Stimulated activated CD8-positive, alpha-beta memory T cell treated with anti-CD3 and anti-CD28 coated beads, Interleukin-4, amount 100 ng/mL, for 4 hours (primary cell): ENCODE data around the gene VPS9D1.

Source experiments
- DNase-seq, 2 donors: peaks; one replicate each; pipeline ENCODE4 v3.0.0-alpha.2; 2020; ENCODE audit warnings: low read depth in 2 of 2, low spot score in 1 of 2

VPS9D1 gene, protein sequence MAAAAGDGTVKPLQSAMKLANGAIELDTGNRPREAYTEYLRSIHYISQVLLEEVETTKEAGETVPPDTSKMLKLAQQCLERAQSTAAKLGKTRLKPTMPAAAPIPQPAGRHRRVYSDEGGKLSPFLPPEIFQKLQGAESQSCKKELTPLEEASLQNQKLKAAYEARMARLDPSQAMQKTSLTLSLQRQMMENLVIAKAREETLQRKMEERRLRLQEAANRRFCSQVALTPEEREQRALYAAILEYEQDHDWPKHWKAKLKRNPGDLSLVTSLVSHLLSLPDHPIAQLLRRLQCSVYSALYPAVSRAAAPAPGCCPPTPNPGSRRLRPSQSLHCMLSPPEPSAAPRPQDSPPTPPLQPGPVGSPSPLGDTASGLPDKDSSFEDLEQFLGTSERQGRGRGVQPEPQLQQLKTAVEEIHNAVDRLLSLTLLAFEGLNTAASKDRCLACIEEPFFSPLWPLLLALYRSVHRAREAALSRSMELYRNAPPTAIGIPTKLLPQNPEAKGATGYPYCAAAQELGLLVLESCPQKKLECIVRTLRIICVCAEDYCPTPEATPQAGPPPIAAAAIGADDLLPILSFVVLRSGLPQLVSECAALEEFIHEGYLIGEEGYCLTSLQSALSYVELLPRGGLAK

DNA sequence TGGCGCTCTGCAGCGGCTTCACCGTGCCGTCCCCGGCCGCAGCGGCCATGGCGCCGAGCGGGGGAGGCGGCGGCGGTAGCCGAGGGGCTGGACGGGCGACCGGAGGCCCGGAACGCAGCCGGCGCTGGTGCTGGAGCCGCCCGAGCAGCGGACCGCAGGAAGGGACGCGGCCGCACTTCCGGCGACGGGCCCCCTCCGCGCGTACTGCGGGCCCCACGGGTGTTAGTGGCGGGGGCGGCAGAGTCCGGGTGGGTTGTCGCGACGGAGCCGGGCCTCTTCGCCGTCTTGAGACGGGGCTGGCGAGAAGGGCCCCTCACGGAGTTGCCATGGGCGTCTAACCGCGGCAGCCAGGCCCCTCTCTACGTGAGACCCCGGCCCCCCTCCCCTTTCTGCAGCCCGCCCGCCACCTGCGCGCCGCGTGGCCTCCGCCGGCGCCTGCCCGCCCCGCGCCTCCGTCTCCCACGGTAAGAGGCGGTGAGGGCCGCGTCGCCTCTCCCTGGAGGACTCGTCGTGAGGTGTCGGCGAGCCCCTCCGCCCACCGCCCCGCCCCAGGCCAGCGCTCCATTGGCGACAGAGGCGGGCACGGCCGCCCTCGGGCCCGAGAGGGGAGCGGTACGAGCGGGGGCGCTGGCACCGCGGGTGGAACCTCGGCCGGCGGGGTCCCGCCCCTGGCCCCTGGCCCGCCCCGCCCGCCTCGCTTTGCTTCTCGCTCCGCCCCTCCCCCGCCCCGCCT, at the start of gene VPS9D1, which contains the start of gene ZNF276:
Gene VPS9D1, minus strand, starts transcription at position 86 of the 733 bp plus-strand sequence. Its CDS starts 37 bp downstream, at position 49.
Gene ZNF276, plus strand, starts transcription at position 725 of the 733 bp plus-strand sequence. CDS start 104 bp downstream, outside the sequence.
- peak; percentile 75 to 76 for DNase-seq

- no peak for DNase-seq
Measured at GRCh38 chr16:89770367-89770766, 49.7 kb upstream of the VPS9D1 start.

DNA sequence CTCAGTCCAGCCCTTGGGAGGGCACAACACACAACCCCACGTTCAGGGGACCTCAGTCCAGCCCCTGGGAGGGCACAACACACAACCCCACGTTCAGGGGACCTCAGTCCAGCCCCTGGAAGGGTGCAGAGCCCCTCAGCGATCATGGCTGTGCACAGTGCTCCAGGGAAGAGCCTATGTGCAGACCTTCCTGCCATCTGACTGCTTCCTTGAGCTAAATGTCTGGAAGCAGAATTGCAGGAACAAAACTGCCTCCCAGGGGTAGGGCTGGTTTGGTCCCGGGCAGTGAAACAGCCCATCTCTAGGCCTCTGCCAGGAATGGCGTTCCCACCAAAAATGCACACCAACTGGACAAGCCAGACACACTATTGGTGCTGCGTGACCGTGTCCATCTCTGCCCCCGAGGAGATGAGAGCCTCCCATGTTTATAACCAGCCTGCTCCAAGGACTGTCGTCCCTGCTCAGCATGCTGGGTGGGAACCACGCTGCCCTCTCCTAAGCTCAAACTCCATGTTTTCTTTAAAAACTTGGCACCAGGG, 44.7 kb upstream of the VPS9D1 start:
- DNase-seq: no peak

GRCh38 chr16:89764711-89765201, 44.1 kb upstream of the VPS9D1 start:
- DNase-seq: peak; percentile 20 to 21

- no peak for DNase-seq
Measured at GRCh38 chr16:89761304-89761922, 40.7 kb upstream of the VPS9D1 start.

GRCh38 chr16:89759746-89760340, 39.1 kb upstream of the VPS9D1 start:
- no peak for DNase-seq

DNA sequence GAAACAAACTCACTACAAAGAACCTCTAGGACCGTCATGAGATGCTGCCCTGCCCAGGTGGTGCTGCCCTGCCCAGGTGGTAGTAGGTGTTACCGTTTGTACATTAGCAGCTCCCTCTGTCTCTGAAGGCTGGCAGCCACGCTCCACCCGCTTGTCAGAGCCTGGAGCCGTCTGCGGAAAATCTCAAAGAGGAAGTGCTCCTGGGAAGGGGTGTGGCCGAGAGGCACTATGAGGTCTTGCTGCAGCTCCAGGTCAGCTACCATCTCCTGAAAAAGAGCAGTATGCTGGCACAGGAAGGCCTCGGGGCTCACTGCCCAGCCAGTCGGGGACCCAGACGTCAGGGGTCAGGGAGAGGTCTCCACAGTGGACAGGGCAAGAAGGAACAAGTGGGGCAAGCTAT, 28.9 kb upstream of the VPS9D1 start:
- no peak for DNase-seq

DNA sequence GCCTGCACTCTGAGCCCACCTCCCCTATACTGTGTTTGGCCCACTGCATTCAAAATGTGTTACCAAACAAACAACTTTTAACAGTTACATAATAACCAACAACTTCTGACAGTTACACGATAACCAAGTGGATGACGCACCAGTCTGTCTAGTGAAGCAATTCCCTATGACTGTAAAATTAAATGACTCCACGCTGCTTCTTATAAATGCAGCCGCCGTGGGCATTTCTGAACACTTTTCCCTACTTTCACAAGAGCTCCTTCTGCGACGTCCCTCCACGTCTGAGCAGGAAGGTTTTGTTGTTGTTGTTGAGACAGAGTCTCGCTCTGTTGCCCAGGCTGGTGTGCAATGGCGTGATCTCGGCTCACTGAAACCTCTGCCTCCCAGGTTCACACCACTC, 28.2 kb upstream of the VPS9D1 start:
- DNase-seq: no peak

DNA sequence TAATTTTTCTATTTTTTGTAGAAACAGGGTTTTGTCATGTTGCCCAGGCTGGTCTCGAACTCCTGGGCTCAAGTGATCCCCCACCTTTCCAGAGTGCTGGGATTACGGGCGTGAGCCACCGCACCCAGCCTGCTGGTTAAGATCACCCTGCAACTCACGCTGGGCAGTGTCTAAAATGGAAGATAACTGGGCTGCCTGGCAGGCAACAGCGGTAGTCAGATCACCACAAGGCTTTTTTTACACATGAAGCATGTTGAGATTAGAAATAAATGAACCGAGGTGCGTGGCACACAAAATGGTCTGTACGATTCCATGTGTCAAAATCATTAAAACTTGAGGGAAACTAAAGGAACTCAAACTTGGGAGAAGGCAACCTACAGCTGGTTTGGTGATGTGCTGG, 27.4 kb upstream of the VPS9D1 start:
- DNase-seq: no peak

- no peak for DNase-seq
Measured at GRCh38 chr16:89746043-89746442, 25.3 kb upstream of the VPS9D1 start.

- no peak for DNase-seq
Measured at GRCh38 chr16:89744813-89745212, 24.1 kb upstream of the VPS9D1 start.

GRCh38 chr16:89742948-89743347, 22.2 kb upstream of the VPS9D1 start:
- DNase-seq: no peak

DNA sequence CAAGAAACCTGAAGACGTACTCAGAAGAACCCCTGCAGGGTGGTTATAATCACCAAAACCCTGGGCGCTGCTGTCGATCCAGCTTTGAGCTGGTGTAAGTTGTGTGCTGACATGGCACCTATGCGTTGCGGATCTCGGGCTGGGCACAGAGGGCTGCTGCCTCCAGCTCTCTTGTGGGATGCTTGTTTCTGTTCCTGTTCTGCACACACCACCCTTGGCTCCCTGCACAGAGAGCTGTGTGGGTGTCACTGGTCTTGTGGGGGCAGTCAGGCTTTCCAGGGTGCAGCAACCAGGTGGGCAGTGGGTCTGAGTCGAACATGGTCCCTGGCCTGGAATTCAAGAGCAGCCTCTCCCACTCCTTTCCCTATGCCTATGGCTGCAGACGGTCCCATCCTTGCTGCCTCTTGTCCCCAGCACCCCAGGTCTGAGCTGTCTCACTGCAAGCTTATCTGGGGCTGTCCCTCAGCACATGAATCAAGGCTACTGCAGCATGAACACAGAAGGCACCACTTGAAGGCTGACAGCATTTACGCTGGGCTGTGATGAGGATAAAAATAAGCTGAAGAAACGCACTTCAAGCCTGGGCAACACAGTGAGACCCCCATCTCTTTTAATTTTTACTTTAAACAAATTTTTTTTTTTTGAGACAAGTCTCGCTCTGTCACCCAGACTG, 20.8 kb upstream of the VPS9D1 start:
- DNase-seq: no peak

DNA sequence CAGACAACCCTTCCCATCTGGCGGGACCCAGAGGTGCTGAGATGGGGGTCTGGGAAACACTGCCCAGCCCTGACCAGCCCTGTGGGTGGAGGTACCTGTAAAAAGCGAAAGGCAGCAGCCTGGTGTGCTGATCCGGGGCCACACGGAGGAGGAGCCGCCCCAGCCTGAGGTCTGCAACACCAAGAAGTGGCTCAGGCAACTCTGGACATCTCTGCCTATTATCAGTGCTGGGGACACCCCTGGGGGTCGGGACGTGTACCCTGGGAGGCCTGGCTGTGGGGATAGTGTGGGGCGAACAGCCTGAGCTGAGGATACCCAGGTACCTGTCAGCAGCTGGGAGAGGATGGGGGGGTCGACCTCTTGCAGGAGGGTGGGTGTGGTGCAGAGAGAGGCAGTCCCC, 18.7 kb upstream of the VPS9D1 start:
- no peak for DNase-seq

DNA sequence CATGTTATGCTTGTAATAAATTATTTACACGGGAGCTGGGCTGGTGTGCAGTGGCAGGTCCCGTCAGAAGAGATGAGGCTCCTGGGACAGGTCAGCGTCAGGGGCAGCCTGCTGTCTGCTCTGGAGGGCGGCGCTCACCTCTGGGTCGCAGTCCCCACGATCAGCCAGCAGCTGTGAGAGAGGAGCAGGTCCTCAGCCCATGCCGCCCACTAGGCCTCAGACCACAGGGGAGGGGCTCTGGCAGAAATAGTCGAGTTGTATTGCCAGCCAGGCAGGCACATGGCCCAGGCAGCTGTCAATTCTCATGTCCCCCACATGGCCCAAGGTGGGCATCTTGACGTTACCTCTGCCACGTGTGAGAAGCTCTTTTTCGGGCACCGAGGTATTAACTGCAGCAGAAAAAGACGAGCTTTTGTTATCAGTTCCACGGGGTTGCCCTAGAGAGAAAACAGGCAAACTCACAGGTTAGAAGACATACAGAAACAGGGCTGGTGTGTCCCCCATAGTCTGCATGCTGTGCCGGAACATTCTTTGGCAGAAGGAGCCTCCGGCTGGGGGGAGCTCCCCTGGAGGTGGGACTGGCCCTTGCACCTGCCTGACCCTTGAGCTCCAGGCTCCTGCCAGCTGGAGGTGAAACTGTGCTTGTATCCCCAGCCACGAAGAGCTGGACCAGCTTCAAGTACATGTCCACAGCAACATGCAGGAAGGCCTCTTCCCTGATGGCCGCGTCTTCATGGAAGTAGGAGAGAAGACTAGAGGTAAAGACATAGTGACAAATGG, 18.0 kb upstream of the VPS9D1 start:
- DNase-seq: no peak

DNA sequence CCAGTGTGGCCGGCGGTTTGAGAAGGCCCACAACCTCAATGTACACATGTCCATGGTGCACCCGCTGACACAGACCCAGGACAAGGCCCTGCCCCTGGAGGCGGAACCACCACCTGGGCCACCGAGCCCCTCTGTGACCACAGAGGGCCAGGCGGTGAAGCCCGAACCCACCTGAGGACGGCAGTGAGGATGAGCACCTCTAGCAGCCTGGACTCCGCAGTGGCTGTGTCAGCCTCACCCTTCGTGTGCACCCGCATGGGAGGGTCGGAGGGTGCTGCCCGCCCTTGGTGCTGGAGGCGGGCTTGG, 17.3 kb upstream of the VPS9D1 start:
- DNase-seq: no peak

- DNase-seq: no peak
Measured at GRCh38 chr16:89737341-89738071, 16.8 kb upstream of the VPS9D1 start.

DNA sequence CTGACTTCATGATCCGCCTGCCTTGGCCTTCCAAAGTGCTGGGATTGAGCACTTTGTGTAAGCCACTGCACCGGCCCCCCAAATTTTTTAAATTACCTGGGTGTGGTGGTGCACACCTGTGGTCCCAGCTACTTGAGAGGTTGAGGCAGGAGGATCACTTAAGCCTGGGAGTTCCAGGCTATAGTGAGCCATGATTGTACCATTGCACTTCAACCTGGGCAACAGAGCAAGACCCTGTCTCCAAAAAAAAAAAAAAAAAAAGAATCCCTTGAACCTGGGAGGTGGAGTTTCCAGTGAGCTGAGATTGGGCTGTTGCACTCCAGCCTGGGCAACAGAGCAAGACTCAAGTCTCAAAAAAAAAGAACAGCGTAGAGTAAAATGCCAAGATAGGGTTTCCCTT, 15.9 kb upstream of the VPS9D1 start:
- DNase-seq: no peak

DNA sequence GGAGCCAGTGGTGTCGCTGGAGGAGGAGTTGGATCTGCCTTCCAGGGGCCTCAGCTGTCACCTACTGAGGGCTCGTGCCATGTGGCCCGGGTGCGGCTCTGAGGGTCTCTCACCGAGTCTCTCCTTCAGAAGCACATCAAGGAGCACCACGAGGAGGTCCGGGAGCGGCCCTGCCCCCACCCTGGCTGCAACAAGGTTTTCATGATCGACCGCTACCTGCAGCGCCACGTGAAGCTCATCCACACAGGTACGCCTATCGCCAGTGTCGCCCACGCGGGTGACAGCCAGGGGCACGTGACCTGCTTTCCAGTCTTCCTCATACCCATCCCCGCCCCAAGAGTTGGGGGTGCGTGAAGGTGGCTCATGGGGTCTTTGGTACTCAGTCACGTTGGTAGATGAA, 13.1 kb upstream of the VPS9D1 start:
- DNase-seq: no peak
